HG03520 (cell line): ENCODE data around the gene RFTN1.

Experiments
- ATAC-seq: cut with Tn5 transposase; IDR thresholded peaks from one replicate; pipeline ENCODE4 v1.9.1; 2021; ENCODE audit warnings: mild to moderate bottlenecking, moderate library complexity; ENCODE audit not compliant: unreplicated experiment

RFTN1 gene

DNA sequence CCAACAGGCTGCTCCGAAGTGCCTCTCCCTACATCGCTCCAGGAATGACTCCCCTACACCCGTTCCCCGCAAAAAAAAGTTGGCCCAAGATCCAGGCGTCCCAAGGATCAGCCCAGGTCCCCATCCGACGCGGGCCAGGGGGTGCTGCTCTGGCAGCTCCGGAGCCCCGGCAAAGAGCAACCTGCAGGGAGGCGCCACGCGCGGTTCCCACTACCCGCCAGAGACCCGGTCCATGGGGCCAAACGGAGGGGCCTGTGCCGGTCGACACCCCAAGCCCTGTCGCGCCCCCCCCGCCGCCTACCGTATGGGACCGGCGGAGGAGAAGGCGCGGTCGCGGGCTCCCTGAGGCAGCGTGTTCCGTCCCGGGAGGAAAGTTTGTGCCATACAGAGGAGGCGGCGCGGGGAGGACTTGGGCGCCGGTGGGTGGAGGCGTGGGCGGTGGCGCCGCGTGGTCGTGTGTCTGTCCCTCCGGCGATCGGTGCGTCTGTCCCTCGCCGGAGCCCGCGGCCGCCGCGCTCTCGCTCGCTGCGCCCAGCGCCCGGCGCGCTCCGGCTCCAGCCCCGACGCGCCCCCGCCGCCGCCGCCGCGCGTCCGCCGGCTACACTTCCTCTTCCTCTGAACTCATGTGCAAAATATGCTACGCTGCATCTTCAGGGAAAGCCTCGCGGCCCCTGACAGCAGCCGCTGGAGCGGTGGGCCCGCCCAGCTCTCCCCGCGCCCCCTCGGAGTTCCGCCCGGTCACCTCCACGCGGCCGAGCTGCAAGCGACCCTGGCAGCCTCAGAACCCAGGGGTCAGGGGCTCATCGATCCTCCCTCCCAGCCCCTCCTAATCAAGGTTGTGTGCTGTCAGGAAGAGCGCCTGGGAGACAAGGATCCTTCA lies at the start of gene RFTN1:
TSS of gene RFTN1 (minus strand) at position 559 of the 880 bp plus-strand sequence. CDS start 19,830 bp downstream, outside the sequence.
- ATAC-seq = no peak

DNA sequence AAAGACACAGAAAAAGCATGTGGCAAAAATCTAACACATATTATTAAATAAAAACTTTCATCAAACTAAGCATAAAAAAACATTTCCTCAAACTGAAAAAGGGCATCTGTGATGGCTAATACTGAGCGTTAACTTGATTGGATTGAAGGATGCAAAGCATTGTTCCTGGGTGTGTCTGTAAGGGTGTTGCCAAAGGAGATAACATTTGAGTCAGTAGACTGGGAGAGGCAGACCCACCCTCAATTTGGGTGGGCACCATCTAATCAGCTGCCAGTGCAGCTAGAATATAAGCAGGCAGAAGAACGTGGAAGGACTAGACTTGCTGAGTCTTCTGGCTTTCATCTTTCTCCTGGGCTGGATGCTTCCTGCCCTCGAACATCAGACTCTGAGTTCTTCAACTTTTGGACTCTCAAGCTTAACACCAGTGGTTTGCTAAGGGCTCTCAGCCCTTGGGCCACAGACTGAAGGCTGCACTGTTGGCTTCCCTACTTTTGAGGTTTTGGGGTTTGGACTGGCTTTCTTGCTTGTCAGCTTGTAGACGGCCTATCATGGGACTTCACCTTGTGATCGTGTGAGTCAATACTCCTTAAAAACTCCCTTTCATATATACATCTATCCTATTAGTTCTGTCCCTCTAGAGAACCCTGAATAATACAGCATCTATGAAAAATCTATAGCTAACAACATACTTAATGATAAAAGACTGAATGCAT lies 46.3 kb upstream of the RFTN1 start:
- ATAC-seq = no peak

- ATAC-seq = no peak
Measured at GRCh38 chr3:16554126-16554525, 40.6 kb upstream of the RFTN1 start.

GRCh38 chr3:16552757-16553156 lies 39.3 kb upstream of the RFTN1 start:
- ATAC-seq = no peak

DNA sequence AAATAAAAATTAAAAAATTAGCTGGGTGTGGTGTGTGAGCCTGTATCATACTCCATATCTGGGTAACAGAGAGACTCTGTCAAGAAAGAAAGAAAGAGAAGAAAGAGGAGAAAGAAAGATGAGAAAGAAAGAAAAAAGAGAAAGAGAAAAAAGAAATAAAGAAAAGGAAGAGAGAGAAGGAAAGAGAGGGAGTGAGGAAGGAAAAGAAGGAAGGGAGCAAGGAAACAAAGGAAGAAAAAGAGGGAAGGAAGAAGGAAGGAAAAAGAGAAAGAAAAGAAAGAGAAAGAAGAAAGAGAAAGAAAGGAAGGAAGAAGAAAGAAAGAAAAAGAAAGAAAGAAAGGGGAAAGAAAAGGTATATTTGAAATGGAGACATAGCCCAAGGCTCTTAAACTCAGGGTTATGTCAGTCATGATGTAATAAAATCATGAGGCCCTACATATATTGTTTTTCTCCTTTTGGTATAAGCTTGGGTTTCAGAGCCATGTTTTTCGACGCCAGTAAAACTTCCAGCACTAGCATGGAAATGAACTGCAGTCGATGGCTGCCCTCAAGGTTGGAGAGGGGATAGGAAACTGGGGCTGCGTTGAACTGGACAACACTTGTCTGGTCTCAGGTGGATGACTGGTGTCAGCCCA lies 38.0 kb upstream of the RFTN1 start:
- no peak for ATAC-seq

DNA sequence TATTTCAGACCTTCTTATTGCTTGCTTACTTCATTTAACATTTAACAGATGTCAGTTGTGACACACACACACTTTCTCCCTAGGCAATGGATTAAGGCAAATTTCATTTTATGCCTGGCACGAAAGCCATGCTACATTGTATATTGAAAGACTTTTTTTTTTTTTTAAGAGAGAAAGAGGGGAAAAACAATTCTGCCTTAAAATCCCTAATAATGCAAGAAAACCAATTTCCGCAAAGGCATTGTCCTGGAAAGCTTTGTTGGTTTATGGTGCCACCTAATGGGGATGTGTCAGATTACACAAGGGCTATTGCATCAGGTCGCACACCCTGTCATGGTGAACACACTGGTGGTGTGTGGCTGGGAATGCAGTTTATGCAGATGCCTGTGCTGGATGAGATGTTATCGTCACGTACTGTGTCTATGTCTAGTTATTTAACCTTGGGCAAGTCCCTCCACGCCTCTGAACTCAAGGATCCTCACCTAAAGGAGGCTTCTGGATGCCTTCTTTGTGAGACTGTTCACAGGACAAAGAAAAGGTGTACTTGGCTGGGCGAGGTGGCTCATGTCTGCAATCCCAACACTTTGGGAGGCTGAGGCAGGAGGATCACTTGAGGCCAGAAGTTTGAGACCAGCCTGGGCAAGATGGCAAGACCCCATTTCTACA lies 37.3 kb upstream of the RFTN1 start:
- peak; percentile 85 for ATAC-seq

DNA sequence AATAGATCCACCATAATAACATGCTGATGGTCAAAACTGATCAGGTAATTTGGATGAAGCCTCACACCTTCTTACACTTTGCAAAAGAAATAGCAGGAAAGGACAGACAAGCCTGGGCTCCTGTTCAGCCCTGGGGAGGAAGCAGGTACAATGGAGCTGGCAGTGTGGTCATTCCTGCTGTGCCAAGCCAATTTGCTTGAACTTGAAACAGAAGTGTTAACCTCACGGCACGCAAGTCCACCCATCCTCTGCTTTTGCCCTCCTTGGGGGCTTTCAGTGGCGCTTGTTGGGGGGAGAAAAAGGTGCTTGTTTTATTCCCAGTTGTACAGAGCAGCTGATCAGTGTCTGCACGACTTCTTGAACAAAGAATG lies 36.8 kb upstream of the RFTN1 start:
- ATAC-seq = no peak

- no peak for ATAC-seq
Measured at GRCh38 chr3:16548721-16549120, 35.2 kb upstream of the RFTN1 start.

- no peak for ATAC-seq
Measured at GRCh38 chr3:16547561-16548357, 34.3 kb upstream of the RFTN1 start.

DNA sequence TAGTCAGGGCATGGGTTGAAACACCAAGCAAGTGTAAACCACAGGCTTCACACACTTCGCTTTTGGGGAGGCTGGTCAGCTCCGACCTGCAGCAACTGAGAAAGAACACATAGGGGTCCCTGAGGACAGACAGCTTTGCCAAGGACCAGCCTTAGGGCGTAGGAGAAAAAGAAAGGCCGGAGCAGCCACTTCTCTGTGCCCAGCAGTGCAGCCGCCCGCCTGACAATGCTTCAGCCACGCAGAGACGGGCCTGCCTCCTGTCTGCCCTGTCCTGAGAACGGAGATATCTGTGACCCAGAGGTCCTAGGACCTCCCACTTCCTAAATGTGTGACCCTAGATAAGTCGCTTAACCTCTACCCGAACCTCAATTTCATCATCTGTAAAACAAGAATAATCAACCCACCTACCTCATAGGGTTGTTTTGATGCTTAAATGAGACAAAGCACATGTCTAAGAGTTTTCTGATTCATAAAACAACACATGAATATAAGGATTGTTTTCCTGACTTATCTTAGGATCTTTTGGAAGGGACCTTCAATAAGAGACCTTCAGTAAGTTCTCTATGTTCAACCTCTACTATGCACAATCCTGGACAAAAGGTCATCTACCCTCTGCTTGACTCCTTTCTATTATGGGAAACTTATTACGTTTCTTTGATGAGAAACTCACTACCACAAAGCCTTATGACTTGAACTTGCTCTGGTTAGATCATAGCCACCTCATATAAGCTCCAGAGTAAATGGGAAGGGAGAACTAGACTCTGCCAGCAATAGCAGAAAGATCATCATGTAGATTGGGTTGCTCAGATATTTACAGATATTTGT lies 32.9 kb upstream of the RFTN1 start:
- ATAC-seq = no peak

- ATAC-seq = no peak
Measured at GRCh38 chr3:16545413-16546185, 32.1 kb upstream of the RFTN1 start.

DNA sequence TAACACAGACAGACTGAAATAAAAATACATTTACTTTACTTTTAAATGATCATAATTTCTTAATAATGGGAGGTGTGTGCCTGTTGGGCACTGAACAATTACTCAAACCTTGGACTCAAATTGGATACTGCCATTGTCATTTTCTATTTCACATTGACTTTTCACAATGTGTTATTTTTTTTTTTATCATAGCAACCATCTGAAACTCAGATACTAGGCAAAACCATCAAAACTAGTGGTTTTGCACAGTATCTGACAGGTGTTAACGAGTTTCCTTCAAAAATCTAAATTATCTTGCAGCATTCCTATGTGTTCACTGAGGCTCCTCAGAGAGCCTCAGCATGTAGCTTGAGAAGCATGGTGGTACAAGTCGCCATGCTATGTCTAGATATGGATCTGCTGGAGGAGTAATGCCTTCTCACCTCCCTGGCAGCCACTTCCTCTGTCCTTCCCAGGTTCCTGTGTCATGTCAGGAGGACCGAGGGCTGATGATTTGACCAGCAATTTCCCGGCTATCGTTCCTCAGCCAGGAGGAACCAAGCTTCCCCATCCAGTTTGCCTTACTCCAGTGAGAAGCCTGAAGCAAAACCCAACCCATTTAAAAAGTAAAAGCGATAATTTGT lies 29.9 kb upstream of the RFTN1 start:
- no peak for ATAC-seq

GRCh38 chr3:16538507-16538906 lies 25.0 kb upstream of the RFTN1 start:
- no peak for ATAC-seq

DNA sequence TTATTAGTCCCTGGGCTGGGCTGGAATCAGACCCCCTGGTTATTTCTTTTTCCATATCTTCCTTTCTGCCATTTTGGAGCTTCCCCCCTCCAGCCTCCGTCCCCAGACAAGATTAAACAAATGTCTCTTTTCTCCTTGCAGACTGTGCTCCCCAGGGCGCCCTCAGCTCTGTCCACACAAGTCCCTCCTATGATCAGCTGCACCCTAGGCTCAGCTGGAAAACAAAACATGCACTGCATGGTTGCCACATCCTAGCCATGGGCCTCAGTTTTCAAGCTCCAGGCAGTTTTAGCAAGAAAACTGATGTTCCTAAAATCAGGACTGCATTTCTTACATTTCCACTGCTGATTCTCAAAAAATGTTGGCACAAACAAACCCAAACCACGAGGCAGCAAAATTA lies 23.5 kb upstream of the RFTN1 start:
- ATAC-seq = no peak

GRCh38 chr3:16536344-16536663 lies 22.8 kb upstream of the RFTN1 start:
- no peak for ATAC-seq

DNA sequence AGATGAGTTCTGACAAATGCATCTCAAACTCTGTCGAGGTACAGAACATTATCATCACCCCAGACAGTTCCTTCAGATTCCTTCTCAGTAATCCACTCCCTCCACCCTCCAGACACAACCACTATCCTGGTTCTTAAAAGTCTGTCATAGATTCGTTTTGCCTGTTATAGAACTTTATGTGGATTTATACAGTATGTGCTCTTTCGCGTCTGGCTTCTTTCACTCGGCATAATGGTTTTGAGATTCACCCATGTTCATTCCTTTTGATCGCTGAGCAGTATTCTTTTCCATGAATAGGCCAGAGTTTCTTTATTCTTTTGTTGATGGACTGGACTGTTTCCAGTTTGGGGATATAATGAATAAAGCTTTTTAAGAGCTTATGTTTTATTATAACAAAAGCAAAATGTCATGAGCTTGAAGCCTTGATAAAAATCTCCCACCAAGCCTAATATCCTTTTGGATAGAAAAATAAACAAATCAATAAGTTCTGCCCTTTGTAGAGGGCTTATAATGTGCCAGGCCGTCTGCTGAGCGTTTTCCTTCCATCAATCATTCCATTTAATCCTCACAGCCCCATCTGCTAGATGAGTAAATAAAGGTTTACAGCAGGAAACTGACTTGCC lies 21.3 kb upstream of the RFTN1 start:
- no peak for ATAC-seq

GRCh38 chr3:16533928-16534574 lies 20.6 kb upstream of the RFTN1 start:
- ATAC-seq = no peak

- no peak for ATAC-seq
Measured at GRCh38 chr3:16529264-16529663, 15.8 kb upstream of the RFTN1 start.
